HL-60 (cell line): ENCODE measurements around the gene SPDYE3.

Experiments
- DNase-seq, 2 experiments: peaks; one replicate each; pipeline ENCODE4 v3.0.0-alpha.2; 2010 to 2020; ENCODE audit warnings: low read depth in 1 of 2, low spot score in 1 of 2
- H3K27ac ChIP-seq: fragments of 250-450 bp; sonication (Bioruptor Pico); replicated peaks from 2 replicates; pipeline ENCODE4 v1.5.1; 2020; ENCODE audit warnings: mild to moderate bottlenecking, moderate library complexity
- H3K27me3 ChIP-seq: fragments of 250-450 bp; sonication (Bioruptor Pico); 2 replicates; pipeline ENCODE4 v1.5.1; 2021; ENCODE audit warnings: mild to moderate bottlenecking, moderate library complexity; ENCODE audit not compliant: insufficient read depth, poor library complexity, severe bottlenecking
- H3K4me3 ChIP-seq: replicated peaks from 2 replicates; pipeline ENCODE4 v1.5.1; 2011; ENCODE audit warnings: mild to moderate bottlenecking, control low read depth, low read length; ENCODE audit not compliant: insufficient read depth
- CTCF ChIP-seq: IDR thresholded peaks from one replicate; pipeline ENCODE4 v1.5.1; 2011; ENCODE audit warnings: low read length, control low read depth, inconsistent platforms; ENCODE audit not compliant: insufficient read depth
- GABPA ChIP-seq: IDR thresholded peaks from 2 replicates; pipeline ENCODE4 v1.6.1; 2012; ENCODE audit warnings: low read depth
- POLR2AphosphoS5 ChIP-seq: IDR thresholded peaks from 2 replicates; pipeline ENCODE4 v1.6.1; 2012; ENCODE audit warnings: low read depth
- REST ChIP-seq: IDR thresholded peaks from 2 replicates; pipeline ENCODE4 v1.6.1; 2012; ENCODE audit warnings: low read depth; ENCODE audit not compliant: insufficient replicate concordance
- SPI1 ChIP-seq: IDR thresholded peaks from 2 replicates; pipeline ENCODE4 v1.6.1; 2012; ENCODE audit warnings: low read depth, mild to moderate bottlenecking, borderline replicate concordance

SPDYE3 gene

GRCh38 chr7:100366411-100367250, 59.1 kb downstream of the SPDYE3 start:
- Histone ChIP-seq H3K27me3 (no peaks in the 10 kb centered on the region), H3K27ac (peak overlapping the region; percentile 38), H3K4me3 (no peak overlapping the region)
- TF ChIP-seq REST: no peak
- TF ChIP-seq POLR2AphosphoS5: peak; percentile 60
- TF ChIP-seq CTCF: no peak
- TF ChIP-seq GABPA: no peak
- TF ChIP-seq SPI1: no peak
- peak in 1 of 2 experiments; percentile 29 for DNase-seq

- Histone ChIP-seq H3K4me3 (no peak overlapping the region), H3K27me3 (no peaks in the 10 kb centered on the region), H3K27ac (peak overlapping the region; percentile 38; the same call in 1 of the 2 replicates)
- no peak for DNase-seq
- TF ChIP-seq CTCF (no peak), GABPA (no peak), SPI1 (no peak), REST (no peak)
These were observed 59.7 kb downstream of the SPDYE3 start for GRCh38 chr7:100367251-100367620.

- TF ChIP-seq SPI1 (no peak), POLR2AphosphoS5 (no peak), GABPA (no peak), REST (no peak), CTCF (no peak)
- DNase-seq: peak in 1 of 2 experiments; percentile 40
- peak overlapping the region; percentile 88 for H3K27ac ChIP-seq
- no peak overlapping the region for H3K4me3 ChIP-seq
- no peaks in the 10 kb centered on the region for H3K27me3 ChIP-seq
These were observed 60.4 kb downstream of the SPDYE3 start for GRCh38 chr7:100367676-100368613.
